IMR-90 (cell line): ENCODE data around the gene CD248. TPM values are rescaled to one million over a fixed set of nuclear protein-coding genes. Genes with fewer than 3 reads are reported as not detected.

Source experiments
- ATAC-seq: fragments of 200-7000 bp; cut with Tn5 transposase; 2 replicates; pipeline ENCODE4 v1.9.1; 2020; ENCODE audit warnings: low read depth, mild to moderate bottlenecking, moderate library complexity
- BruUV-seq: library from RNA; stranded (reverse); fragments of 400-500 nt; replicated peaks from 2 replicates; lab custom pipeline; 2021; lab: Mats Ljungman, UMichigan
- CTCF ChIA-PET: fragments of 300-600 bp; formaldehyde crosslinking; extraction: SDS; loops from one replicate; lab custom pipeline; 2021; ENCODE audit warnings: antibody characterized with exemption; lab: Yijun Ruan, JAX
- POLR2A ChIA-PET: fragments of 300-600 bp; sonication (Branson Sonifier 250); formaldehyde crosslinking; loops from one replicate; lab custom pipeline; 2022; ENCODE audit warnings: antibody characterized with exemption; ENCODE audit not compliant: unreplicated experiment; lab: Charles Lee
- DNase-seq: peaks from one replicate; pipeline ENCODE4 v3.0.0; 2013
- H2AFZ ChIP-seq: replicated peaks from 2 replicates; pipeline ENCODE3; 2013; ENCODE audit warnings: low read length, mild to moderate bottlenecking; ENCODE audit not compliant: poor library complexity
- H2AK5ac ChIP-seq: 2 replicates; pipeline ENCODE4 v1.6.1; 2013; ENCODE audit warnings: low read depth, low read length, inconsistent platforms
- H2AK9ac ChIP-seq: replicated peaks from 2 replicates; pipeline ENCODE3; 2013; ENCODE audit warnings: mild to moderate bottlenecking, low read depth, low read length, moderate library complexity; ENCODE audit not compliant: poor library complexity
- H2BK120ac ChIP-seq: 2 replicates; pipeline ENCODE4 v1.6.1; 2013; ENCODE audit warnings: low read depth, low read length, inconsistent platforms
- H2BK15ac ChIP-seq: 3 replicates; pipeline ENCODE4 v1.6.1; 2013; ENCODE audit warnings: low read depth, low read length, inconsistent platforms
- H2BK20ac ChIP-seq: 2 replicates; pipeline ENCODE4 v1.6.1; 2013; ENCODE audit warnings: low read depth, mild to moderate bottlenecking, inconsistent platforms, low read length, moderate library complexity
- H2BK5ac ChIP-seq: 2 replicates; pipeline ENCODE4 v1.6.1; 2013; ENCODE audit warnings: mild to moderate bottlenecking, low read depth, low read length, inconsistent platforms; ENCODE audit not compliant: poor library complexity, severe bottlenecking
- H3K14ac ChIP-seq: replicated peaks from 2 replicates; pipeline ENCODE4 v1.6.1; 2013; ENCODE audit warnings: low read depth, low read length, inconsistent platforms
- H3K18ac ChIP-seq: 2 replicates; pipeline ENCODE4 v1.6.1; 2013; ENCODE audit warnings: low read depth, low read length, control low read depth
- H3K23ac ChIP-seq: 2 replicates; pipeline ENCODE4 v1.6.1; 2013; ENCODE audit warnings: low read depth, low read length, inconsistent platforms
- H3K27ac ChIP-seq: 2 replicates; pipeline ENCODE4 v1.5.1; 2013; ENCODE audit warnings: mild to moderate bottlenecking, control low read depth, low read length; ENCODE audit not compliant: insufficient read depth
- H3K27me3 ChIP-seq: 2 replicates; pipeline ENCODE4 v1.6.1; 2013; ENCODE audit warnings: low read length; ENCODE audit not compliant: control insufficient read depth, insufficient read depth
- H3K36me3 ChIP-seq: 2 replicates; pipeline ENCODE4 v1.6.1; 2013; ENCODE audit warnings: low read length, mixed read lengths; ENCODE audit not compliant: control insufficient read depth, insufficient read depth
- H3K4ac ChIP-seq: 2 replicates; pipeline ENCODE4 v1.6.1; 2013; ENCODE audit warnings: low read depth, low read length, inconsistent platforms
- H3K4me1 ChIP-seq: 2 replicates; pipeline ENCODE4 v1.6.1; 2013; ENCODE audit warnings: low read length, mixed read lengths; ENCODE audit not compliant: control insufficient read depth, insufficient read depth
- H3K4me2 ChIP-seq: 2 replicates; pipeline ENCODE4 v1.6.1; 2013; ENCODE audit warnings: low read depth, mild to moderate bottlenecking, control low read depth, low read length, moderate library complexity
- H3K4me3 ChIP-seq: 2 replicates; pipeline ENCODE4 v1.5.1; 2013; ENCODE audit warnings: low read depth, mild to moderate bottlenecking, control low read depth, low read length, moderate library complexity; ENCODE audit not compliant: insufficient read depth
- H3K56ac ChIP-seq: 2 replicates; pipeline ENCODE4 v1.6.1; 2013; ENCODE audit warnings: low read length, inconsistent platforms; ENCODE audit not compliant: insufficient read depth; ENCODE audit errors: extremely low read depth
- H3K79me1 ChIP-seq, 2 experiments: 2 replicates each; pipeline ENCODE4 v1.6.1; 2013; ENCODE audit warnings: low read length in 2 of 2, inconsistent platforms in 1 of 2, low read depth in 1 of 2
- H3K9ac ChIP-seq: 2 replicates; pipeline ENCODE4 v1.6.1; 2013; ENCODE audit warnings: low read depth, low read length, control low read depth
- H3K9me1 ChIP-seq: 2 replicates; pipeline ENCODE4 v1.6.1; 2013; ENCODE audit warnings: low read length, inconsistent platforms; ENCODE audit not compliant: insufficient read depth
- H3K9me3 ChIP-seq: 2 replicates; pipeline ENCODE4 v1.6.1; 2013; ENCODE audit warnings: low read length; ENCODE audit not compliant: control insufficient read depth, insufficient read depth
- H4K20me1 ChIP-seq: 2 replicates; pipeline ENCODE4 v1.6.1; 2013; ENCODE audit warnings: low read length, inconsistent platforms; ENCODE audit not compliant: insufficient read depth
- H4K5ac ChIP-seq: 2 replicates; pipeline ENCODE4 v1.6.1; 2013; ENCODE audit warnings: mild to moderate bottlenecking, low read depth, low read length, control low read depth
- H4K8ac ChIP-seq, 2 experiments: 2 replicates each; pipeline ENCODE4 v1.6.1; 2013; ENCODE audit warnings: low read depth in 2 of 2, low read length in 2 of 2, control low read depth in 1 of 2, inconsistent platforms in 1 of 2
- H4K91ac ChIP-seq: 2 replicates; pipeline ENCODE4 v1.6.1; 2013; ENCODE audit warnings: low read depth, low read length, inconsistent platforms; ENCODE audit not compliant: insufficient read depth
- BHLHE40 ChIP-seq: fragments of 150-350 bp; IDR thresholded peaks from 2 replicates; pipeline ENCODE4 v1.6.1; 2016; ENCODE audit warnings: mild to moderate bottlenecking, low read depth, low read length
- FOS ChIP-seq: fragments of 150-350 bp; IDR thresholded peaks from 2 replicates; pipeline ENCODE4 v1.6.1; 2016; ENCODE audit warnings: low read depth, low read length
- MAZ ChIP-seq: IDR thresholded peaks from 2 replicates; pipeline ENCODE4 v1.6.1; 2012; ENCODE audit warnings: low read depth, mild to moderate bottlenecking, low read length, improper control_type of control experiment, moderate library complexity, borderline replicate concordance
- WGBS, 2 experiments: methylation state at CpG; one replicate each; pipeline versions ENCODE4 v1.1.5 to v1.1.7; 2013; ENCODE audit warnings: missing lambda C conversion rate in 2 of 2; ENCODE audit not compliant: insufficient read length in 1 of 2; ENCODE audit errors: extremely low coverage in 2 of 2; 5-methylcytosine and 5-hydroxymethylcytosine counted together
- dilution Hi-C: fragments of 300-500 bp; cut with HindIII; formaldehyde crosslinking; loops from one replicate; pipeline ENCODE4 v1.14.3; 2018; ENCODE audit warnings: low sequenced_read_pairs; ENCODE audit not compliant: unreplicated experiment
- in situ Hi-C: fragments of 300-500 bp; cut with MboI; formaldehyde crosslinking; loops from 3 replicates; pipeline ENCODE4 v1.14.3; 2019; ENCODE audit warnings: low sequenced_read_pairs, inconsistent platforms, mixed read lengths
- intact Hi-C: fragments of 100-400 bp; cut with micrococcal nuclease; formaldehyde crosslinking; loops from 2 replicates; pipeline ENCODE4 v1.10.0; 2022
- polyA plus RNA-seq, 3 experiments: library from polyadenylated mRNA; depleted of rRNA; stranded (reverse); fragments of >200 nt; gene quantifications; 2 replicates each; pipeline ENCODE4 v1.2.3, GENCODE V29; 2012; ENCODE audit warnings: low replicate concordance in 1 of 3
- total RNA-seq: library from RNA; depleted of rRNA; stranded (reverse); fragments of >200 nt; gene quantifications from 2 replicates; pipeline ENCODE4 v1.2.3, GENCODE V29; 2012

CD248 gene
- total and polyA plus RNA-seq, 2 of the 4 experiments (the other 2 are of a cell fraction): 19.5 to 223 TPM

GRCh38 chr11:66326261-66327111 lies 9.6 kb upstream of the CD248 start:
- no peak overlapping the region for H3K4me3 ChIP-seq
- H3K4ac ChIP-seq: peak overlapping the region; percentile 100
- H3K9me1 ChIP-seq: peaks cover 29% of the 10 kb centered on the region
- WGBS, 2 experiments: 0% methylated on average over 5 of the region's 21 CpGs; no CpG with 5 or more reads in 1 of the 2 experiments
- peak overlapping the region; percentile 100 for H3K14ac ChIP-seq
- peak overlapping the region; percentile 100 for H2BK20ac ChIP-seq
- peak overlapping the region; percentile 95 for H3K27ac ChIP-seq
- dilution Hi-C loops: no loop called here
- H3K9ac ChIP-seq: peak overlapping the region; percentile 56
- H3K27me3 ChIP-seq: no peaks in the 10 kb centered on the region
- peak; percentile 54 for ATAC-seq
- H2AK9ac ChIP-seq: peak overlapping the region; percentile 100
- H2BK120ac ChIP-seq: peak overlapping the region; percentile 100
- H3K18ac ChIP-seq: peak overlapping the region; percentile 88
- H3K79me1 ChIP-seq: peaks cover 0 to 38% of the 10 kb centered on the region in 2 experiments; a peak in 3 of 4 replicates
- peak overlapping the region; percentile 88 for H4K5ac ChIP-seq
- peak overlapping the region; percentile 81 to 100 for H4K8ac ChIP-seq
- peak overlapping the region; percentile 96 for H2AFZ ChIP-seq
- peak overlapping the region; percentile 13; the same call in 1 of the 2 replicates for H3K4me2 ChIP-seq
- peak overlapping the region; percentile 90; the same call in 1 of the 2 replicates for H3K56ac ChIP-seq
- H3K4me1 ChIP-seq: peaks cover 43% of the 10 kb centered on the region
- peak overlapping the region; percentile 93 for H3K23ac ChIP-seq
- peak overlapping the region; percentile 100 for H2AK5ac ChIP-seq
- in situ Hi-C loops: no loop called here
- CTCF ChIA-PET: interaction anchor here (0.6 to 1.0 kb wide), 4 partner anchors 13 to 62 kb away, joined by 4 read pairs; no protein-coding TSS in a partner anchor
- no peak for DNase-seq
- H3K36me3 ChIP-seq: peaks cover 1% of the 10 kb centered on the region
- intact Hi-C loops: no loop called here
- POLR2A ChIA-PET: interaction anchor here (0.5 to 1.1 kb wide), 10 partner anchors 8 to 827 kb away, joined by 3 to 18 read pairs (median 4); partner anchors contain the start of genes CD248, RIN1, RNASEH2C and YIF1A
- BruUV-seq: no TSS peak
- peak overlapping the region; percentile 100 for H4K91ac ChIP-seq
- H4K20me1 ChIP-seq: no peaks in the 10 kb centered on the region
- H2BK5ac ChIP-seq: peak overlapping the region; percentile 100
- peak; percentile 33; the same call in 1 of the 2 replicates for TF ChIP-seq BHLHE40
- TF ChIP-seq FOS: no peak
- no peak for TF ChIP-seq MAZ
- no peaks in the 10 kb centered on the region for H3K9me3 ChIP-seq
- H2BK15ac ChIP-seq: peak overlapping the region; percentile 100
